B cell (primary cell): ENCODE results near the gene PLEKHA5. TPM values are rescaled to one million over a fixed set of nuclear protein-coding genes. Genes with fewer than 3 reads are reported as not detected.

Experiments
- ATAC-seq: fragments of 200-7000 bp; cut with Tn5 transposase; one replicate; pipeline ENCODE4 v1.10.0; 2021; ENCODE audit warnings: low read depth, mild to moderate bottlenecking, moderate number of reproducible peaks, moderate library complexity
- CTCF ChIA-PET: fragments of 350-600 bp; sonication (Branson Sonifier 250); formaldehyde crosslinking; loops from one replicate; lab custom pipeline; 2021; ENCODE audit warnings: antibody characterized with exemption, inconsistent platforms; lab: Charles Lee
- POLR2A ChIA-PET: fragments of 350-600 bp; sonication (Branson Sonifier 250); formaldehyde crosslinking; loops from one replicate; lab custom pipeline; 2021; ENCODE audit warnings: antibody characterized with exemption; lab: Charles Lee
- DNase-seq: peaks from one replicate; pipeline ENCODE4 v3.0.0; 2013
- H2AFZ ChIP-seq: 2 replicates; pipeline ENCODE4 v1.6.1; 2012; ENCODE audit warnings: mild to moderate bottlenecking, low read depth, low read length; ENCODE audit not compliant: insufficient read depth, poor library complexity, severe bottlenecking
- H3K27ac ChIP-seq, 2 donors: 1 replicate in 1 of 2; 2 replicates in 1 of 2; pipeline ENCODE4 v1.5.1; 2012 to 2013; ENCODE audit warnings: low read length in 2 of 2, mild to moderate bottlenecking in 2 of 2, moderate library complexity in 1 of 2
- H3K27me3 ChIP-seq, 4 experiments: fragments of 200-600 bp in 1 of 4; sonication (generic) in 1 of 4; replicated peaks in 1 of 4; 1 replicate in 2 of 4; 2 replicates in 2 of 4; pipeline versions ENCODE4 v1.6.1 to v1.7.0; 2013 to 2016; ENCODE audit warnings: low read length in 3 of 4, mild to moderate bottlenecking in 2 of 4, mixed read lengths in 1 of 4, moderate library complexity in 1 of 4; ENCODE audit not compliant: insufficient read depth in 4 of 4, control insufficient read depth in 3 of 4; ENCODE audit errors: control extremely low read depth in 1 of 4
- H3K36me3 ChIP-seq, 2 experiments: replicated peaks in 1 of 2; 1 replicate in 1 of 2; 2 replicates in 1 of 2; pipeline versions ENCODE4 v1.6.1 to v1.7.1; 2013; ENCODE audit warnings: low read length in 1 of 2; ENCODE audit not compliant: insufficient read depth in 2 of 2, control insufficient read depth in 1 of 2; ENCODE audit errors: control extremely low read depth in 1 of 2, extremely low read depth in 1 of 2
- H3K4me1 ChIP-seq, 2 donors: fragments of 200-600 bp in 1 of 2; sonication (generic) in 1 of 2; 1 replicate in 1 of 2; 2 replicates in 1 of 2; pipeline versions ENCODE4 v1.5.1 to v1.6.1; 2013 to 2017; ENCODE audit warnings: low read length in 2 of 2; ENCODE audit not compliant: control insufficient read depth in 2 of 2, insufficient read depth in 2 of 2
- H3K4me2 ChIP-seq: replicated peaks from 2 replicates; pipeline ENCODE3; 2012; ENCODE audit warnings: mild to moderate bottlenecking, low read depth, low read length; ENCODE audit not compliant: poor library complexity, severe bottlenecking
- H3K4me3 ChIP-seq, 5 experiments: fragments of 200-600 bp in 1 of 5; sonication (generic) in 1 of 5; 1 replicate in 3 of 5; 2 replicates in 2 of 5; pipeline versions ENCODE4 v1.5.1 to v1.7.0; 2011 to 2016; ENCODE audit warnings: low read length in 4 of 5, mild to moderate bottlenecking in 4 of 5, low read depth in 2 of 5, control low read depth in 1 of 5, moderate library complexity in 1 of 5; ENCODE audit not compliant: insufficient read depth in 1 of 5; ENCODE audit errors: control extremely low read depth in 1 of 5, extremely low read depth in 1 of 5
- H3K79me2 ChIP-seq: fragments of 200-600 bp; sonication (generic); one replicate; pipeline ENCODE4 v1.6.0; 2016; ENCODE audit warnings: low read length; ENCODE audit not compliant: control insufficient read depth, insufficient read depth
- H3K9ac ChIP-seq: fragments of 200-600 bp; sonication (generic); 2 replicates; pipeline ENCODE4 v1.6.1; 2017; ENCODE audit warnings: mild to moderate bottlenecking, low read length, moderate library complexity
- H3K9me3 ChIP-seq, 3 donors: one replicate each; pipeline versions ENCODE4 v1.6.1 to v1.7.1; 2013; ENCODE audit warnings: low read length in 2 of 3; ENCODE audit not compliant: control insufficient read depth in 2 of 3, insufficient read depth in 1 of 3; ENCODE audit errors: control extremely low read depth in 1 of 3
- H4K20me1 ChIP-seq: 2 replicates; pipeline ENCODE4 v1.6.0; 2012; ENCODE audit warnings: mild to moderate bottlenecking, low read length; ENCODE audit not compliant: insufficient read depth, control insufficient read depth, poor library complexity, severe bottlenecking
- H3K27ac Mint-ChIP-seq: one replicate; pipeline ENCODE4 v1.8.0; 2021; ENCODE audit warnings: mixed read lengths
- H3K27me3 Mint-ChIP-seq: one replicate; pipeline ENCODE4 v1.8.0; 2021; ENCODE audit warnings: mixed read lengths
- H3K4me1 Mint-ChIP-seq: one replicate; pipeline ENCODE4 v1.8.0; 2021; ENCODE audit warnings: mixed read lengths
- H3K4me3 Mint-ChIP-seq: one replicate; pipeline ENCODE4 v1.8.0; 2021; ENCODE audit warnings: mixed read lengths
- H3K9me3 Mint-ChIP-seq: one replicate; pipeline ENCODE4 v1.8.0; 2022; ENCODE audit warnings: mixed read lengths; ENCODE audit not compliant: insufficient read depth
- CTCF ChIP-seq: fragments of 200-600 bp; IDR thresholded peaks from one replicate; pipeline ENCODE4 v1.8.0; 2022; ENCODE audit warnings: antibody characterized with exemption, mild to moderate bottlenecking
- EZH2 ChIP-seq: IDR thresholded peaks from 2 replicates; pipeline ENCODE4 v1.6.1; 2012; ENCODE audit warnings: borderline replicate concordance, low read depth, mild to moderate bottlenecking, moderate library complexity, low read length; ENCODE audit not compliant: insufficient read depth, poor library complexity, severe bottlenecking
- WGBS: methylation state at CpG from one replicate; pipeline ENCODE4 v1.1.5; 2013; ENCODE audit warnings: missing lambda C conversion rate; ENCODE audit not compliant: insufficient coverage; 5-methylcytosine and 5-hydroxymethylcytosine counted together
- intact Hi-C: fragments of 100-400 bp; cut with micrococcal nuclease; formaldehyde crosslinking; loops from one replicate; pipeline ENCODE4 v1.10.0; 2022
- polyA plus RNA-seq: library from polyadenylated mRNA; depleted of rRNA; stranded (reverse); fragments of >200 nt; gene quantifications from 2 replicates; pipeline ENCODE4 v1.2.3, GENCODE V29; 2012
- total RNA-seq, 2 donors: library from RNA; stranded (reverse); fragments of 120-200 nt in 1 of 2; gene quantifications; 1 replicate in 1 of 2; 2 replicates in 1 of 2; pipeline versions ENCODE4 v1.2.3 to v1.2.4, GENCODE V29; 2013 to 2022

PLEKHA5 gene
- total and polyA plus RNA-seq, 2 donors (not counting 1 experiment from before 2014, with no cell fraction given), result 0.03 to 0.22 TPM

DNA sequence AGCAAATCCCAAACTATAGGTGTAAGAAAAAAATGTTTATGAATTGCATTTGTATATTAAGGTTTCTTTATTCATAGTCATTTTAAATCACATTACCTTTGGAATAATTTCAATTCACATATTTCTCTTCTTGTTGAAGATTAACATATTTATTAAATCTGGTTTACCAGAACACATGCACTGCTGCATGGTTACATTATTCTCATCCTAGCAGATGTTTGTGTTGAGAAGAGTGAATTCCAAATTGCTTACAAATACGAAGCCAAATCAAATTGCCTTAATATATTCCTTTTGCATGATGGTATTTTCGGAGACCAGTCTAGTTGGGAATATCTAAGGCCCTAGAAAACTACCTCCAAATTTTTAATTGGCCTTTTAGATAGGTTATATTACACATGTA, 130.6 kb downstream of the PLEKHA5 start:
- POLR2A ChIA-PET, result no interaction called here
- Mint-ChIP-seq H3K27ac (no peak overlapping the region), H3K4me3 (no peak overlapping the region), H3K4me1 (no peaks in the 10 kb centered on the region), H3K9me3 (no peaks in the 10 kb centered on the region), H3K27me3 (no peaks in the 10 kb centered on the region)
- intact Hi-C loops, result no loop called here
- H3K4me3 ChIP-seq, result no peak overlapping the region
- TF ChIP-seq CTCF (no peak), EZH2 (no peak)
- no peak for ATAC-seq
- H3K36me3 ChIP-seq, result no peaks in the 10 kb centered on the region
- no peaks in the 10 kb centered on the region for H3K9me3 ChIP-seq
- no peak for DNase-seq
- no peak overlapping the region for H2AFZ ChIP-seq
- H3K27ac ChIP-seq, result no peak overlapping the region
- H3K79me2 ChIP-seq, result no peaks in the 10 kb centered on the region
- no peak overlapping the region for H3K9ac ChIP-seq
- H4K20me1 ChIP-seq, result no peaks in the 10 kb centered on the region
- CTCF ChIA-PET, result no interaction called here
- WGBS, result no CpG with 5 or more reads among the region's 2 CpGs
- H3K4me2 ChIP-seq, result no peak overlapping the region
- H3K27me3 ChIP-seq, result no peaks in the 10 kb centered on the region
- H3K4me1 ChIP-seq, result no peaks in the 10 kb centered on the region

DNA sequence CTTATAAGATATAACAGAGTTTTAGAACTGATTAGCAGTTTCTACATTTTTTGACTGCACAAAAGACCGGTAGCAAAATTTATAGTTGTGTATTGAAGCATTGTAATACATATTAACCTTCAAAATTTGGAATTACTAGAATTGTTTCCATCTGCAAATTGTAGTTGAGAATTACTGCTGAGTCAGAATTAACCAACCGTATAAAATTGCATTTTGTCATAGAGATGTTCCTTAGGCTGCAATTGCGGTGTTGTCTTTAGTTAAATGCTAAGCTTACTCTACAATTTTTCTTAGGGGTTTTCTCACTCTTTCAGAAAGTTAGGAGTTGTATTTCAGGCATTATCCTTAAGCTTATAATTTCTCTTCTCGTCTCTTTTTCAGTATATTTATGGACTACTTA, 132.2 kb downstream of the PLEKHA5 start:
- no CpG with 5 or more reads among the region's 4 CpGs for WGBS
- no peak overlapping the region for H3K27ac ChIP-seq
- ChIA-PET CTCF (interaction anchor here (0.8 kb wide), 1 partner anchor 14 kb away, joined by 3 read pairs; no protein-coding TSS in a partner anchor), POLR2A (no interaction called here)
- no peak overlapping the region for H3K4me2 ChIP-seq
- no peak overlapping the region for H3K4me3 ChIP-seq
- intact Hi-C loops, result no loop called here
- Mint-ChIP-seq H3K4me3 (no peak overlapping the region), H3K4me1 (no peaks in the 10 kb centered on the region), H3K27me3 (no peaks in the 10 kb centered on the region), H3K9me3 (no peaks in the 10 kb centered on the region), H3K27ac (no peak overlapping the region)
- H3K4me1 ChIP-seq, result no peaks in the 10 kb centered on the region
- H3K79me2 ChIP-seq, result no peaks in the 10 kb centered on the region
- no peaks in the 10 kb centered on the region for H3K36me3 ChIP-seq
- H4K20me1 ChIP-seq, result no peaks in the 10 kb centered on the region
- no peak for DNase-seq
- ATAC-seq, result no peak
- no peak overlapping the region for H2AFZ ChIP-seq
- no peaks in the 10 kb centered on the region for H3K9me3 ChIP-seq
- H3K9ac ChIP-seq, result no peak overlapping the region
- TF ChIP-seq CTCF (no peak), EZH2 (no peak)
- no peaks in the 10 kb centered on the region for H3K27me3 ChIP-seq
